Measurements from ENCODE around the gene ZNF808.
"Not testable (repeated sequence)": the region's sequence is repeated elsewhere in the genome, so short reads cannot be mapped to it uniquely, and the experiment has no call there.

ZNF808 gene

DNA sequence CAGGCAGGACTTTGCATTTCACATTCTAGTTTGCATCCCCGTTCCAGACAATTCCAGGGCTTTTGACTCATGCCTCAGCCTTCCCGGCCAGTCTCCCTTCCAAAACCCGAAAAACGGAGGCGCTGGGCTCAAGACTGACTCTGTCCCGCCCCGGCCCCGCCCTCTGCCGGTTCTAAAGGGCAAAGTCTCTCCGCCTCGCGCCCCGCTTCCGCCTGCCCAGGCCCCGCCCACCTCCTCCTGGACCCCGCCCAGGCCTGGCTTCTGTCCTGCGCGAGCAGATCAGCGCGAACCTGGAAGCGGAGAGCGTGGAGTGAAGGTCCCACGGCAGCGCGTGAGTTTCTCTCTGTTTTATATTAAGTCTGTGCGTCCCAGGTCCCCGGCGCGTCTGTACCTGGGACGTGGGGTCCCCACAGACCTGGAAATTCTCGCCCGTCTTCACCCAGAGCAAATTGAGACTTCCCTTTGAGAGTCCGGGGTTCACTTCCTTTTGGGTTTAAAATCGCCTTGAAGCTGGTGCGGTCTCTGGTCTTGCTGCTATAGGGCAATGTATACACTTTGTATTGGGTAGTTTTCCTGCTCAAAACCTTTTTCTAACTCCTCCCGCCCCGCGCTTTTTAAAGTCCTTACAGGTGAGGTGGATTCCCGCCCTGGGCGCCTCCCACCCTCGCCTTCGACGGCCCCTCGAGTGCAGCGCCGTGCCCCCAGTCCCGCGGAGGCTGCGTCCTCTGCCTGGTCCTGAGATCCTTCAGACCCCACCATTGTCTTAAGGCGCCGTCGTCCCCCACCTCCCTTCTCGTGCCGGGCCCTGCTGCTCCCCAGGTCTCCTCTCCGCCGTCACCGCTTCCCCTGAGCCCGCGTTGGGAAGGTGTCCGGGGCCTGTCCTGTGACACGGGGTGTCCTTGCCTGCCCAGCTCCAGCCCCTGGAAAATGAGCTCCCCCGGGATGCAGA is 73.8 kb downstream of the ZNF808 start:
- peaks cover 36% of the 10 kb centered on the region for H3K4me1 Mint-ChIP-seq (ENCODE audit: low read depth)
- peak overlapping the region; percentile 92 for H3K4me3 Mint-ChIP-seq
- peaks cover 25% of the 10 kb centered on the region for H3K36me3 Mint-ChIP-seq
- H3K27ac Mint-ChIP-seq = peak overlapping the region; percentile 74
- H3K27me3 Mint-ChIP-seq = no peaks in the 10 kb centered on the region
- H3K9me3 Mint-ChIP-seq (ENCODE audit: low read depth) = peaks cover 17% of the 10 kb centered on the region

- H3K4me3 Mint-ChIP-seq = peak overlapping the region; percentile 92
- H3K4me1 Mint-ChIP-seq (ENCODE audit: low read depth) = peaks cover 38% of the 10 kb centered on the region
- H3K27me3 Mint-ChIP-seq = not testable (repeated sequence)
- peaks cover 14% of the 10 kb centered on the region for H3K9me3 Mint-ChIP-seq (ENCODE audit: low read depth)
- peak overlapping the region; percentile 74 for H3K27ac Mint-ChIP-seq
- peaks cover 23% of the 10 kb centered on the region for H3K36me3 Mint-ChIP-seq
Observed at GRCh38 chr19:52601974-52602366, 74.5 kb downstream of the ZNF808 start.

GRCh38 chr19:52602941-52603340 is 75.5 kb downstream of the ZNF808 start:
- peak overlapping the region; percentile 92 for H3K4me3 Mint-ChIP-seq
- H3K27ac Mint-ChIP-seq = no peak overlapping the region

DNA sequence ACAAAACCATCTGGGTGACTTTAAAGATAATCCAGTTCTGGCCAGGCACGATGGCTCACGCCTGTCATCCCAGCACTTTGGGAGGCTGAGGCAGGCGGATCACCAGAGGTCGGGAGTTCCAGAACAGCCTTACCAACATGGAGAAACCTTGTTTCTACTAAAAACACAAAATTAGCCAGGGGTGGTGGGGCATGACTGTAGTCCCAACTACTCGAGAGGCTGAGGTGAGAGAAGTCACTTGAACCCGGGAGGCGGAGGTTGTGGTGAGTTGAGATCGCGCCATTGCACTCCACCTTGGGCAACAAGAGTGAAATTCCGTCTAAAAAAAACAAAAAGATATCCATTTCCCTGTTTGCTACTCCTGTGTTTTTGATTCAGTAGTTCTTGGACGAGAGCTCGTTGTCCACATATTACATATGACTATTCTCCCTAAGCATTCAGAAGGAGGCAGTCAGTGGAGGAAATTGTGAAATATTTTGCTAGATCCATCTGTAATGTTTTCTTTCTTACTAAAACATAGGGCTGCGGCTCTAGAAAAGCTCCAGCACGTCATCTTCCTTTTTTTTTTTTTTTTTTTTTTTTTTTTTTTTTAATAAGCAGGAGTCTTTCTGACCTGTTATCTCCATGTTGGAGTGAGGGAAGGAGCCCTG is 76.2 kb downstream of the ZNF808 start:
- peaks cover 9% of the 10 kb centered on the region for H3K9me3 Mint-ChIP-seq (ENCODE audit: low read depth)
- no peak overlapping the region for H3K27ac Mint-ChIP-seq
- H3K4me1 Mint-ChIP-seq (ENCODE audit: low read depth) = peaks cover 38% of the 10 kb centered on the region
- no peak overlapping the region for H3K4me3 Mint-ChIP-seq
- peaks cover 24% of the 10 kb centered on the region for H3K36me3 Mint-ChIP-seq
- H3K27me3 Mint-ChIP-seq = no peaks in the 10 kb centered on the region

More at GRCh38 chr19:52602941-52603340, 75.5 kb downstream of the ZNF808 start:
- H3K9me3 Mint-ChIP-seq (ENCODE audit: low read depth) = peaks cover 9% of the 10 kb centered on the region
- H3K4me1 Mint-ChIP-seq (ENCODE audit: low read depth) = peaks cover 38% of the 10 kb centered on the region
- peaks cover 22% of the 10 kb centered on the region for H3K36me3 Mint-ChIP-seq
- no peaks in the 10 kb centered on the region for H3K27me3 Mint-ChIP-seq
